Neutrophil (primary cell): Measurements from ENCODE around the gene SYT14.

ENCODE experiments used
- H3K27ac ChIP-seq: fragments of 200-600 bp; sonication (generic); 2 replicates; pipeline ENCODE4 v1.5.1; 2016; ENCODE audit warnings: mild to moderate bottlenecking, moderate library complexity
- H3K27me3 ChIP-seq: fragments of 200-600 bp; sonication (generic); 2 replicates; pipeline ENCODE4 v1.6.0; 2016; ENCODE audit warnings: mild to moderate bottlenecking
- H3K36me3 ChIP-seq: fragments of 200-600 bp; sonication (generic); 2 replicates; pipeline ENCODE4 v1.5.1; 2017
- H3K4me1 ChIP-seq, 2 experiments: fragments of 200-600 bp in 1 of 2; sonication (generic) in 1 of 2; 1 replicate in 1 of 2; 2 replicates in 1 of 2; pipeline versions ENCODE4 v1.5.1 to v1.6.1; 2013 to 2016; ENCODE audit warnings: low read depth in 1 of 2, low read length in 1 of 2, mild to moderate bottlenecking in 1 of 2, moderate library complexity in 1 of 2; ENCODE audit not compliant: control insufficient read depth in 1 of 2, insufficient read depth in 1 of 2
- H3K4me3 ChIP-seq, 2 experiments: fragments of 200-600 bp in 1 of 2; sonication (generic) in 1 of 2; 1 replicate in 1 of 2; 2 replicates in 1 of 2; pipeline ENCODE4 v1.5.1; 2013 to 2016; ENCODE audit warnings: low read depth in 1 of 2, low read length in 1 of 2, mild to moderate bottlenecking in 1 of 2, moderate library complexity in 1 of 2
- H3K9me3 ChIP-seq: fragments of 200-600 bp; sonication (generic); 2 replicates; pipeline ENCODE4 v1.5.1; 2016
- CTCF ChIP-seq: fragments of 200-600 bp; sonication (generic); IDR thresholded peaks from 2 replicates; pipeline ENCODE4 v1.5.1; 2016; ENCODE audit warnings: antibody characterized with exemption

The SYT14 gene

GRCh38 chr1:210217482-210217881, 279.5 kb downstream of the SYT14 start:
- Histone ChIP-seq H3K9me3 (no peaks in the 10 kb centered on the region), H3K4me1 (no peaks in the 10 kb centered on the region), H3K27me3 (peaks cover 20% of the 10 kb centered on the region), H3K4me3 (no peak overlapping the region), H3K27ac (no peak overlapping the region), H3K36me3 (no peaks in the 10 kb centered on the region)
- no peak for TF ChIP-seq CTCF

GRCh38 chr1:210218047-210218446, 280.0 kb downstream of the SYT14 start:
- Histone ChIP-seq H3K4me3 (no peak overlapping the region), H3K4me1 (no peaks in the 10 kb centered on the region), H3K27ac (no peak overlapping the region), H3K9me3 (no peaks in the 10 kb centered on the region), H3K36me3 (no peaks in the 10 kb centered on the region), H3K27me3 (peaks cover 22% of the 10 kb centered on the region)
- no peak for TF ChIP-seq CTCF
